ENCODE measurements around the gene CDR2.

DNA sequence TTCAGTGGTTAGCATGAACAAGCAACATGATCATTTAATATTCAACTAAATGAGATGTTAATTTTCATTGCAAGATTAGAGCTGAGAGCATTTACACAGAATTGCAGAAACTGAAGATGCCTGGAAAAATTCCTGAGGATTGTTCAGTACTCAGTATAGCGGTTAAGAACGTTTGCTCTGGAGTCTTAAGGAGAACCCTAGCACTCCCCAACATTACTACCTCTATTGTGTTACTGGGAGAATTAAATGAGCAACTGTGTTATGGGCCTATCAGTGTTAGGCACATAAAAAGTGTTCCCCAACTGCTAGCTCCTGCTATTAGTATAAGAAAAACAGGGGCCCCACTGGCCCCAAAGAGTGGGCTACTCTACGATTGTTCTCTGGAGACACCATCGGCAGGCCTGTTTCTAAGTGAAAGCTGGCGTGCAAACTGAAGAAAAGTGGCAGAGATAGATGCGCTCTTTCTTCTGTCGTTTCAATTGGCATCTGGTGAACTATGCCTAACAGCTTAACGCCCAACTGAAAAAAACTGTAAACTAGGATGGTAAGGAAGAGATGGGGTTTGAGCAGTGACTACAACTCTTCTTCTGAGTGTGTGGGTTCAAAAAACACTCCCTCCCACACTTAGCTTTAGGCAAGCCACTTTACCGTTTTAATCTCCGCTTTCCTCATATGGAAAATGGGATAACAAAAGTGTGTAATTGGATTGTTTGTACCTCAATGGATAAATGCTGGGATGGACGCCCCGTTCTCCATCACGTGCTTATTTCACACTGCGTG is 1.3 kb downstream of the CDR2 start:
- no peak for TF ChIP-seq EZH2phosphoT487 (IDR thresholded peaks at IDR 0.05; ENCODE audit: low read depth, severe bottlenecking, unreplicated experiment)
- TF ChIP-seq, protein P1, sequence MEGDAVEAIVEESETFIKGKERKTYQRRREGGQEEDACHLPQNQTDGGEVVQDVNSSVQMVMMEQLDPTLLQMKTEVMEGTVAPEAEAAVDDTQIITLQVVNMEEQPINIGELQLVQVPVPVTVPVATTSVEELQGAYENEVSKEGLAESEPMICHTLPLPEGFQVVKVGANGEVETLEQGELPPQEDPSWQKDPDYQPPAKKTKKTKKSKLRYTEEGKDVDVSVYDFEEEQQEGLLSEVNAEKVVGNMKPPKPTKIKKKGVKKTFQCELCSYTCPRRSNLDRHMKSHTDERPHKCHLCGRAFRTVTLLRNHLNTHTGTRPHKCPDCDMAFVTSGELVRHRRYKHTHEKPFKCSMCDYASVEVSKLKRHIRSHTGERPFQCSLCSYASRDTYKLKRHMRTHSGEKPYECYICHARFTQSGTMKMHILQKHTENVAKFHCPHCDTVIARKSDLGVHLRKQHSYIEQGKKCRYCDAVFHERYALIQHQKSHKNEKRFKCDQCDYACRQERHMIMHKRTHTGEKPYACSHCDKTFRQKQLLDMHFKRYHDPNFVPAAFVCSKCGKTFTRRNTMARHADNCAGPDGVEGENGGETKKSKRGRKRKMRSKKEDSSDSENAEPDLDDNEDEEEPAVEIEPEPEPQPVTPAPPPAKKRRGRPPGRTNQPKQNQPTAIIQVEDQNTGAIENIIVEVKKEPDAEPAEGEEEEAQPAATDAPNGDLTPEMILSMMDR (IDR thresholded peaks at IDR 0.05; ENCODE audit: poor library complexity), result no peak
